ENCODE measurements around the gene EPN1.

EPN1 gene

DNA sequence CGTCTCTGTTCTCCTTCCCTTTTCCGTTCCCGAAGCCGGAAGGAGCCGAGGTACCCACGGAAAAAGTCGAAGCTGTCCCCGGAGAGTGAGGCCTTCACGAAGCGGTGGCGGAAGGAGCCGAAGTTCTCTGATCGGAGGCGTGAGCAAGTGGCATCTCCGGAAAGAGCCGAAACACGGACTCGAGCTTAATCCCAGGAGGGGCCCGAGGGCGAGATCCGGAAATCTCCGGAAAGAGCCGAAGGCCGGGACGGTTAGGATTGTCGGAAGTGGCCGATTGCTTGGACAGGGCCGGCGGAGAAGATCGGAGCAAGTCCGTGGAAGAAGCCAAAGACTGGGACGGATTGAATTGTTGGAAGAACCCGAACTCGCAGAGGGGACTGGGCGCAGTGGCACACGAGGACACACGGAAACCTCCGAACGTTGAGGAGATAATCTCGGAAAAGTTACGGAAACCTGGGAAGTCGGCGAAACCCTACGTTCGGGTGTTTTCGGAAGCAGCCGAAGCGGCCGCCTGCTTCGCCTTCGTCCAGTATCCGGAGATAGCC, 20.6 kb upstream of the EPN1 start:
- TF ChIP-seq ZBTB7A (IDR thresholded peaks at IDR 0.05; ENCODE audit: low read depth) (no peak), TAF1 (IDR thresholded peaks at IDR 0.05; ENCODE audit: low read depth) (0 out of 2 replicates have a peak, but pooled peaks have one; percentile 40), NFIC (IDR thresholded peaks at IDR 0.05) (no peak)

DNA sequence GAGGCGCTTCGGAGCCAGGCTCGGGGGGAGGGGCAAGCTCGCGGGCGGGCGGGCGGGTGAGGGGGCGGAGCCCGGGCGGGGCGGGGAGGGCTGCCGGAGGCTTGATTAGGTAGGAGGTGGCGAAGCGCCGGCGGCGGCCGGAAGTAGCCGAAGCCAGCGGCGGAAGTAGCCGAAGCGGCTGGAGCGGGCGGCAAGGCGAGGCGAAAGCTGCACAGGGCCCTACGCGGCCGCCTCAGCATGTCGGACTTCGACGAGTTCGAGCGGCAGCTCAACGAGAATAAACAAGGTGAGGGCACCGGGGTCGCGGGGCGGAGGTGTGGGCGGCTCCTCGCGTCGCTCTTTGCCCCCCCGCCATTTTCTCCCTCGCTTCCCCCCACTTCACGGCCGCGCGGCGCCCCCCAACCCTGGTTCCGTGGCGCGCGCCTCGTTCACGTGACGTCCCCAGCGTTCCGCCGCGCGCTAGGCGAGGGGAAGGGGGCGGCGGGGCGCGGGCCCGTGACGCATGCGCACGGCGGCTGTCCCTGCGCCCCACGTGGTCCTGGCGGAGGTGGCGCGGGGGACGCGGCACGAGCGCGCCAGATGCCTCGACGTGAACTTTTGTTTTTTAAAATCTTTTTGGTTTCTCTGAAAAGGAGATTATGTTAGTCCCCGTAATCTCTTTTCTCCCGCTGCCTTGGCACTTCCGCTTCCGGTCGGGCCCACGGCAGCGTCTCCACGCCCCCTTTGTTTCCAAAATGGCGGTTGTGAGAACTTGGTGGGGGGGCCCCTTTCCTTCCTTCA, 20.0 kb upstream of the EPN1 start, which contains the start of gene U2AF2:
U2AF2 (plus strand) TSS at position 168 of the 780 bp plus-strand sequence; CDS start at position 238, 70 bp downstream.
- TF ChIP-seq EP300 (IDR thresholded peaks at IDR 0.05; ENCODE audit: borderline replicate concordance) (no peak), EGR1 (IDR thresholded peaks at IDR 0.05) (peak; percentile 22; the same call in 1 of the 2 replicates), TEAD4 (IDR thresholded peaks at IDR 0.05) (no peak; the same call in 1 of the 2 replicates), CEBPB (IDR thresholded peaks at IDR 0.05) (no peak), CREB1 (IDR thresholded peaks at IDR 0.05; ENCODE audit: low read depth) (peak; percentile 32; the same call in 1 of the 2 replicates), NFIC (IDR thresholded peaks at IDR 0.05) (no peak), RAD21 (IDR thresholded peaks at IDR 0.05; ENCODE audit: low read depth) (no peak), TAF1 (IDR thresholded peaks at IDR 0.05; ENCODE audit: low read depth) (peak; percentile 53), YY1 (IDR thresholded peaks at IDR 0.05; ENCODE audit: low read depth) (peak; percentile 91), TCF12 (IDR thresholded peaks at IDR 0.05; ENCODE audit: low read depth) (no peak), ZBTB7A (IDR thresholded peaks at IDR 0.05; ENCODE audit: low read depth) (no peak), FOXM1 (IDR thresholded peaks at IDR 0.05; ENCODE audit: borderline replicate concordance, low read depth) (no peak)
- TF ChIP-seq, protein P1, sequence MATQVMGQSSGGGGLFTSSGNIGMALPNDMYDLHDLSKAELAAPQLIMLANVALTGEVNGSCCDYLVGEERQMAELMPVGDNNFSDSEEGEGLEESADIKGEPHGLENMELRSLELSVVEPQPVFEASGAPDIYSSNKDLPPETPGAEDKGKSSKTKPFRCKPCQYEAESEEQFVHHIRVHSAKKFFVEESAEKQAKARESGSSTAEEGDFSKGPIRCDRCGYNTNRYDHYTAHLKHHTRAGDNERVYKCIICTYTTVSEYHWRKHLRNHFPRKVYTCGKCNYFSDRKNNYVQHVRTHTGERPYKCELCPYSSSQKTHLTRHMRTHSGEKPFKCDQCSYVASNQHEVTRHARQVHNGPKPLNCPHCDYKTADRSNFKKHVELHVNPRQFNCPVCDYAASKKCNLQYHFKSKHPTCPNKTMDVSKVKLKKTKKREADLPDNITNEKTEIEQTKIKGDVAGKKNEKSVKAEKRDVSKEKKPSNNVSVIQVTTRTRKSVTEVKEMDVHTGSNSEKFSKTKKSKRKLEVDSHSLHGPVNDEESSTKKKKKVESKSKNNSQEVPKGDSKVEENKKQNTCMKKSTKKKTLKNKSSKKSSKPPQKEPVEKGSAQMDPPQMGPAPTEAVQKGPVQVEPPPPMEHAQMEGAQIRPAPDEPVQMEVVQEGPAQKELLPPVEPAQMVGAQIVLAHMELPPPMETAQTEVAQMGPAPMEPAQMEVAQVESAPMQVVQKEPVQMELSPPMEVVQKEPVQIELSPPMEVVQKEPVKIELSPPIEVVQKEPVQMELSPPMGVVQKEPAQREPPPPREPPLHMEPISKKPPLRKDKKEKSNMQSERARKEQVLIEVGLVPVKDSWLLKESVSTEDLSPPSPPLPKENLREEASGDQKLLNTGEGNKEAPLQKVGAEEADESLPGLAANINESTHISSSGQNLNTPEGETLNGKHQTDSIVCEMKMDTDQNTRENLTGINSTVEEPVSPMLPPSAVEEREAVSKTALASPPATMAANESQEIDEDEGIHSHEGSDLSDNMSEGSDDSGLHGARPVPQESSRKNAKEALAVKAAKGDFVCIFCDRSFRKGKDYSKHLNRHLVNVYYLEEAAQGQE (IDR thresholded peaks at IDR 0.05; ENCODE audit: low read depth), result no peak
- TF ChIP-seq, protein P2, sequence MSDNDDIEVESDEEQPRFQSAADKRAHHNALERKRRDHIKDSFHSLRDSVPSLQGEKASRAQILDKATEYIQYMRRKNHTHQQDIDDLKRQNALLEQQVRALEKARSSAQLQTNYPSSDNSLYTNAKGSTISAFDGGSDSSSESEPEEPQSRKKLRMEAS (IDR thresholded peaks at IDR 0.05), result peak; percentile 95
- TF ChIP-seq, protein P3, sequence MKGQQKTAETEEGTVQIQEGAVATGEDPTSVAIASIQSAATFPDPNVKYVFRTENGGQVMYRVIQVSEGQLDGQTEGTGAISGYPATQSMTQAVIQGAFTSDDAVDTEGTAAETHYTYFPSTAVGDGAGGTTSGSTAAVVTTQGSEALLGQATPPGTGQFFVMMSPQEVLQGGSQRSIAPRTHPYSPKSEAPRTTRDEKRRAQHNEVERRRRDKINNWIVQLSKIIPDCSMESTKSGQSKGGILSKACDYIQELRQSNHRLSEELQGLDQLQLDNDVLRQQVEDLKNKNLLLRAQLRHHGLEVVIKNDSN (IDR thresholded peaks at IDR 0.05), result peak; percentile 94

DNA sequence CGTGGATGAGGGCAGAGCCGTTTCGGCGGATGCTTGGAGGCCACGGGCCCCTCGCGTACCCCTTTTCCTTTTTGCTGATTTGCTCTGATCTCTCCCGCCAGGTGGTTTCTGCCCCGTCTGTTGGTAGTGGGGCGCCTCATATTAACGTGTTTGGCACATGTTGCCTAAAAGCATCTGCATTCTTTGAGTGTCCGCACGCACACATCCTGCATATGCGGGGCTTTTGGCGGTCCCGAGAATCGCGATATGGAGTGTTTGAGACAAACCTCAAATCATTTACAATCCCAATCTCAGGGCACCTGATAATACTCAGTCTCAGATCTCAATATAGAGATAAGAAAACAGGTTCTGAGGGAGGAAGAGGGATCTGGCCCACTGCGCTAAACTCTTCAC, 19.4 kb upstream of the EPN1 start:
- TF ChIP-seq, protein P3 (IDR thresholded peaks at IDR 0.05), result no peak
- TF ChIP-seq EGR1 (IDR thresholded peaks at IDR 0.05) (no peak), TAF1 (IDR thresholded peaks at IDR 0.05; ENCODE audit: low read depth) (no peak)

DNA sequence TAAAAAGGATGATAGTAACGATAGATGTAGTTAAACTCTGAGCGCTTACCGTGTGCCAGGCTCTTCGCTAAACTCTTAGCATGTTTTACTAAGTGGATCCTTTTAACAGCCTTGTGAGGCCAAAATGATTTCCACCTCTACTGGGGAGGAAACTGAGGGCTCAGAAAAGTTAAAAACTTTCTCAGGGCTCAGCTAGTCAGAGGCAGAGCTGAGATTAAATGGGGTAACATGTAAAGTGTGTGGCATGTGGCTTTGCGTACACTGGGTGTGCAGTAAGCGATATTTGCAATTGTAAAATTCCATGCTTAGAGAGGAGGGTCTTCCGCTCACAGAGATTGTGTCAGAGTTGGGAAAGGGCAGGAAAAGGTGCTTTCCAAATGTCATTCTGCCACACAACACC, 18.5 kb upstream of the EPN1 start:
- TF ChIP-seq, protein P1 (IDR thresholded peaks at IDR 0.05; ENCODE audit: low read depth), result no peak
- TF ChIP-seq, protein P3 (IDR thresholded peaks at IDR 0.05), result no peak
- TF ChIP-seq TAF1 (IDR thresholded peaks at IDR 0.05; ENCODE audit: low read depth) (no peak), ZBTB7A (IDR thresholded peaks at IDR 0.05; ENCODE audit: low read depth) (no peak), TCF12 (IDR thresholded peaks at IDR 0.05; ENCODE audit: low read depth) (no peak), FOXM1 (IDR thresholded peaks at IDR 0.05; ENCODE audit: borderline replicate concordance, low read depth) (no peak), TEAD4 (IDR thresholded peaks at IDR 0.05) (no peak), CEBPB (IDR thresholded peaks at IDR 0.05) (no peak), RAD21 (IDR thresholded peaks at IDR 0.05; ENCODE audit: low read depth) (no peak), CREB1 (IDR thresholded peaks at IDR 0.05; ENCODE audit: low read depth) (no peak), YY1 (IDR thresholded peaks at IDR 0.05; ENCODE audit: low read depth) (no peak), EGR1 (IDR thresholded peaks at IDR 0.05) (no peak), NFIC (IDR thresholded peaks at IDR 0.05) (no peak)
- TF ChIP-seq, protein P2 (IDR thresholded peaks at IDR 0.05), result no peak

DNA sequence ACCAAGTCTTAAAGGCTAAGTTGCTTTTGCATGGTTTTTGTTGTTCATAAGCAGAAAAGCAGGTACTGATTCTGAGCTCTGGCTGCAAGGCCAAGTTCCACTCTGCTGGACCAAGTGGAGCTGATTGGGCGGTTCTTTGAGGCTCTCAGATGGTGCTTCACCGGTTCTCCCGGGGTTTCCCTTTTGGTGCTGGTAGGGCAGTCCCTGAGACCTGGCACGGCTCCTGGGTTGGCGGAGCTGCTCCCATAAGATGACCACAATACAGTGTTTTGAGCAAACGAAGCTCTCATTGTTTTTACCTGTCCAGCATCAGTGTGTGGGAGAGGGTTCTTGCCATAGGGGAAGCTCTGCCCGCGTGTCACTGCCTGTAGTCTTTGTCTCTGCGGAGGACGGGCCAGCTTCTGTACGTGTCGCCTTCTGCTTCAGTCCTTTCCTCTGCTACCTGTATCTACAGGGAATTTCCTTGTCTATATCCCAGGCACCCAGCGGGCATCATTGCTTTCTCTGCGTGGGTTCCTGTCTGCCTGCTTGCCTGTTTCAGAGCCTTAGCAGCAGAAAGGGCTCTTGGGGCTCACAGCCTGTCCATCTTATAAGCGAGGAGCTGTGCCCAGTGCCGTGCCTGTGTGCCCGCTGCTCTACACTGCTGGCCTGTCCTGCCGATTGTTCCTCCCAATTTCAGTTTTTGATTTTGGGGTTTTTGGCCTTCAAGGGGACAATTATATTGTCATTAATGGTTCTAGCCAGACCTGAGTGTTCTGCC, 17.9 kb upstream of the EPN1 start:
- TF ChIP-seq, protein P1 (IDR thresholded peaks at IDR 0.05; ENCODE audit: low read depth), result no peak
- TF ChIP-seq CEBPB (IDR thresholded peaks at IDR 0.05), result no peak
- TF ChIP-seq YY1 (IDR thresholded peaks at IDR 0.05; ENCODE audit: low read depth), result no peak
- no peak for TF ChIP-seq EP300 (IDR thresholded peaks at IDR 0.05; ENCODE audit: borderline replicate concordance)
- no peak for TF ChIP-seq RAD21 (IDR thresholded peaks at IDR 0.05; ENCODE audit: low read depth)
- no peak for TF ChIP-seq TEAD4 (IDR thresholded peaks at IDR 0.05)
- TF ChIP-seq CREB1 (IDR thresholded peaks at IDR 0.05; ENCODE audit: low read depth), result no peak
- no peak for TF ChIP-seq NFIC (IDR thresholded peaks at IDR 0.05)

Measured in Ishikawa (cell line).